GM12878 (cell line): Measurements from ENCODE around the gene CPNE9. TPM values are rescaled to one million over a fixed set of nuclear protein-coding genes. Genes with fewer than 3 reads are reported as not detected.

Experiments used
- ATAC-seq: fragments of 200-7000 bp; cut with Tn5 transposase; 3 replicates; pipeline ENCODE4 v1.9.1; 2020; ENCODE audit warnings: mild to moderate bottlenecking, moderate library complexity
- BruUV-seq: library from RNA; stranded (reverse); fragments of 400-500 nt; replicated peaks from 2 replicates; lab custom pipeline; 2021; lab: Mats Ljungman, UMichigan
- CTCF ChIA-PET: fragments of 300-600 bp; sonication (Branson Sonifier 250); formaldehyde crosslinking; extraction: SDS; loops from one replicate; lab custom pipeline; 2021; ENCODE audit warnings: inconsistent platforms; lab: Yijun Ruan, JAX
- POLR2A ChIA-PET: fragments of 350-600 bp; formaldehyde crosslinking; extraction: SDS; loops from one replicate; lab custom pipeline; 2021; ENCODE audit warnings: inconsistent platforms; lab: Charles Lee
- RAD21 ChIA-PET: fragments of 300-600 bp; sonication (Branson Sonifier 250); formaldehyde crosslinking; loops from one replicate; lab custom pipeline; 2023; ENCODE audit warnings: antibody characterized with exemption; ENCODE audit not compliant: unreplicated experiment; lab: Charles Lee
- SMC1A ChIA-PET: fragments of 300-600 bp; sonication (Branson Sonifier 250); formaldehyde crosslinking; loops from one replicate; lab custom pipeline; 2023; ENCODE audit not compliant: unreplicated experiment, uncharacterized antibody; lab: Charles Lee
- DNase-seq: peaks from one replicate; pipeline ENCODE4 v3.0.0-alpha.2; 2011; ENCODE audit warnings: low read depth, low spot score
- FAIRE-seq: peaks from 3 replicates; lab custom pipeline; 2011; peaks lifted over from hg19 to GRCh38; lab: Jason Lieb, UNC
- H2AFZ ChIP-seq: 2 replicates; pipeline ENCODE4 v1.6.0; 2011; ENCODE audit warnings: low read depth, low read length, control low read depth; ENCODE audit not compliant: control insufficient read depth
- H3K27ac ChIP-seq: 2 replicates; pipeline ENCODE4 v1.5.1; 2011; ENCODE audit warnings: control low read depth; ENCODE audit not compliant: control insufficient read depth, insufficient read depth
- H3K27me3 ChIP-seq, 2 experiments: replicated peaks in 1 of 2; 2 replicates each; pipeline versions ENCODE4 v1.6.0 to v1.6.1; 2011; ENCODE audit warnings: low read length in 1 of 2; ENCODE audit not compliant: control insufficient read depth in 2 of 2, insufficient read depth in 2 of 2
- H3K36me3 ChIP-seq, 2 experiments: 2 replicates each; pipeline ENCODE4 v1.5.1; 2011; ENCODE audit warnings: low read length in 1 of 2; ENCODE audit not compliant: control insufficient read depth in 2 of 2, insufficient read depth in 2 of 2
- H3K4me1 ChIP-seq: 2 replicates; pipeline ENCODE4 v1.6.1; 2011; ENCODE audit warnings: mild to moderate bottlenecking, low read length, moderate library complexity, mixed read lengths; ENCODE audit not compliant: control insufficient read depth, insufficient read depth
- H3K4me2 ChIP-seq: 2 replicates; pipeline ENCODE4 v1.6.0; 2011; ENCODE audit warnings: control low read depth; ENCODE audit not compliant: control insufficient read depth, insufficient read depth
- H3K4me3 ChIP-seq: fragments of 200-600 bp; sonication (generic); 2 replicates; pipeline ENCODE4 v1.5.1; 2016
- H3K79me2 ChIP-seq: 2 replicates; pipeline ENCODE4 v1.6.0; 2011; ENCODE audit warnings: low read length; ENCODE audit not compliant: control insufficient read depth, insufficient read depth
- H3K9ac ChIP-seq: 2 replicates; pipeline ENCODE4 v1.8.0; 2011; ENCODE audit warnings: low read length, control low read depth, mixed read lengths; ENCODE audit not compliant: control insufficient read depth, insufficient read depth
- H3K9me3 ChIP-seq: replicated peaks from 3 replicates; pipeline ENCODE4 v1.5.1; 2011; ENCODE audit warnings: mild to moderate bottlenecking, low read length; ENCODE audit not compliant: control insufficient read depth, insufficient read depth
- H4K20me1 ChIP-seq: 2 replicates; pipeline ENCODE4 v1.6.0; 2011; ENCODE audit not compliant: control insufficient read depth, insufficient read depth
- BCL3 ChIP-seq: IDR thresholded peaks from 2 replicates; pipeline ENCODE4 v1.6.1; 2011; ENCODE audit warnings: borderline replicate concordance, low read depth, mild to moderate bottlenecking, moderate library complexity, low read length; ENCODE audit not compliant: insufficient read depth, poor library complexity, severe bottlenecking
- BHLHE40 ChIP-seq, 2 experiments: fragments of 450-650 bp in 1 of 2; IDR thresholded peaks; 2 replicates each; pipeline ENCODE4 v1.6.1; 2011 to 2017; ENCODE audit warnings: low read depth in 2 of 2, borderline replicate concordance in 1 of 2, improper control_type of control experiment in 1 of 2, low read length in 1 of 2, mild to moderate bottlenecking in 1 of 2
- CREB1 ChIP-seq: IDR thresholded peaks from 2 replicates; pipeline ENCODE4 v1.6.1; 2012; ENCODE audit warnings: low read depth, mild to moderate bottlenecking, inconsistent platforms
- FOXK2 ChIP-seq: fragments of 450-650 bp; IDR thresholded peaks from 2 replicates; pipeline ENCODE4 v1.6.1; 2017; ENCODE audit warnings: mild to moderate bottlenecking, moderate library complexity
- HDGF ChIP-seq: fragments of 450-650 bp; IDR thresholded peaks from 2 replicates; pipeline ENCODE4 v1.6.1; 2016; ENCODE audit warnings: antibody characterized with exemption
- KLF5 ChIP-seq: fragments of 450-650 bp; IDR thresholded peaks from 2 replicates; pipeline ENCODE4 v1.6.1; 2014; ENCODE audit warnings: mild to moderate bottlenecking; ENCODE audit not compliant: partially characterized antibody
- PML ChIP-seq: IDR thresholded peaks from 2 replicates; pipeline ENCODE4 v1.6.1; 2012; ENCODE audit warnings: low read length, inconsistent platforms
- SIX5 ChIP-seq: IDR thresholded peaks from 2 replicates; pipeline ENCODE4 v1.6.1; 2011; ENCODE audit warnings: mild to moderate bottlenecking, low read depth, low read length, moderate library complexity; ENCODE audit not compliant: severe bottlenecking
- SREBF2 ChIP-seq: IDR thresholded peaks from 2 replicates; pipeline ENCODE4 v1.6.1; 2012; ENCODE audit warnings: mild to moderate bottlenecking, low read length
- TAF1 ChIP-seq: IDR thresholded peaks from 2 replicates; pipeline ENCODE4 v1.6.1; 2011; ENCODE audit warnings: mild to moderate bottlenecking, low read depth, low read length, borderline replicate concordance
- TARDBP ChIP-seq: IDR thresholded peaks from 2 replicates; pipeline ENCODE4 v1.6.1; 2016; ENCODE audit warnings: borderline replicate concordance
- ZBTB33 ChIP-seq: fragments of 450-650 bp; IDR thresholded peaks from 2 replicates; pipeline ENCODE4 v1.6.1; 2017; ENCODE audit warnings: mild to moderate bottlenecking
- ZBTB4 ChIP-seq: fragments of 450-650 bp; formaldehyde crosslinking; IDR thresholded peaks from 2 replicates; pipeline ENCODE4 v1.4.0; 2022; ENCODE audit warnings: mild to moderate bottlenecking, moderate library complexity
- ZNF622 ChIP-seq: fragments of 450-650 bp; IDR thresholded peaks from 2 replicates; pipeline ENCODE4 v1.6.1; 2017; ENCODE audit warnings: mild to moderate bottlenecking, inconsistent platforms
- WGBS: methylation state at CpG from one replicate; pipeline ENCODE4 v1.1.6; 2016; ENCODE audit warnings: low lambda C conversion rate; ENCODE audit not compliant: insufficient replicate concordance, insufficient coverage; ENCODE audit errors: missing lambda C conversion rate; 5-methylcytosine and 5-hydroxymethylcytosine counted together
- in situ Hi-C: fragments of 300-500 bp; cut with MboI; formaldehyde crosslinking; loops from 9 replicates; pipeline ENCODE4 v1.14.3; 2018; ENCODE audit warnings: mixed read lengths
- intact Hi-C: fragments of 100-400 bp; cut with micrococcal nuclease; formaldehyde crosslinking; loops from one replicate; pipeline ENCODE4 v1.14.2; 2022; ENCODE audit not compliant: unreplicated experiment
- polyA plus RNA-seq, 11 experiments: library from polyadenylated mRNA; depleted of rRNA in 4 of 11; unstranded in 6 of 11; stranded (reverse) in 5 of 11; fragments of >200 nt; fragmentation: Nextera tagmentation in 4 of 11; fragmentation: Illumina TruSeq in 1 of 11; extraction: Ambion mirVana in 4 of 11; extraction: Trizol in 1 of 11; gene quantifications; 1 replicate in 1 of 11; 2 replicates in 10 of 11; pipeline versions ENCODE4 v1.2.1 to v1.2.3, GENCODE V29; 2011 to 2016; ENCODE audit warnings: inconsistent platforms in 2 of 11, missing spikeins in 2 of 11, low read depth in 1 of 11
- total RNA-seq, 4 experiments: library from RNA; depleted of rRNA in 3 of 4; stranded (reverse); fragments of >200 nt in 3 of 4; fragmentation: Illumina TruSeq in 1 of 4; extraction: Trizol in 1 of 4; gene quantifications; 2 replicates each; pipeline versions ENCODE4 v1.2.1 to v1.2.3, GENCODE V29; 2013 to 2021

The CPNE9 gene
- total and polyA plus RNA-seq, 10 of the 15 experiments (the other 5 are each of a cell fraction or from before 2014, with no cell fraction given), result 0.02 to 0.12 (median 0.05) TPM; not detected in 7

GRCh38 chr3:9676785-9677184 lies 26.8 kb upstream of the CPNE9 start (continued):
- TF ChIP-seq KLF5 (no peak), BCL3 (no peak), TAF1 (no peak), FOXK2 (no peak), SIX5 (no peak), HDGF (no peak), SREBF2 (no peak), TARDBP (no peak), ZNF622 (no peak)

GRCh38 chr3:9678493-9678892 lies 25.1 kb upstream of the CPNE9 start:
- no TSS peak for BruUV-seq
- Histone ChIP-seq H3K36me3 (peaks cover 43 to 51% of the 10 kb centered on the region in 2 experiments), H4K20me1 (no peaks in the 10 kb centered on the region), H3K27me3 (no peaks in the 10 kb centered on the region), H3K4me3 (no peak overlapping the region), H2AFZ (no peak overlapping the region), H3K9me3 (no peaks in the 10 kb centered on the region), H3K4me2 (no peak overlapping the region), H3K4me1 (no peaks in the 10 kb centered on the region), H3K79me2 (no peaks in the 10 kb centered on the region), H3K27ac (no peak overlapping the region), H3K9ac (no peak overlapping the region)
- intact Hi-C loops (no loop called here), in situ Hi-C loops (no loop called here)
- ChIA-PET POLR2A (no interaction called here), RAD21 (no interaction called here), SMC1A (interaction anchor here (1.0 kb wide), 1 partner anchor 41 kb away, joined by 3 read pairs; no protein-coding TSS in a partner anchor), CTCF (interaction anchor here (1.1 to 1.6 kb wide), 2 partner anchors 29 to 174 kb away, joined by 3 to 4 read pairs; partner anchors contain the start of gene MTMR14)
- no peak for FAIRE-seq
- DNase-seq, result no peak
- TF ChIP-seq ZBTB33 (no peak), ZBTB4 (CRISPR knock-in tag) (no peak), BHLHE40 (IDR thresholded peaks at IDR 0.05; ENCODE audit: borderline replicate concordance in 1 of 2, low read depth in 2 of 2, low read length in 1 of 2) (no peak), PML (no peak), CREB1 (no peak)
- ATAC-seq, result no peak
- 73% methylated on average over 3 of the region's 3 CpGs for WGBS
